Mammary epithelial cell (primary cell): ENCODE results near the gene GPR176.

Source experiments
- CTCF ChIP-seq, 2 donors: IDR thresholded peaks in 1 of 2; conservative IDR thresholded peaks in 1 of 2; 2 replicates each; pipeline ENCODE4 v1.5.1; 2011 to 2012; ENCODE audit warnings: inconsistent platforms in 2 of 2, low read length in 2 of 2, mild to moderate bottlenecking in 2 of 2, control low read depth in 1 of 2, low read depth in 1 of 2; ENCODE audit not compliant: insufficient read depth in 1 of 2; ENCODE audit errors: extremely low read depth in 1 of 2
- EZH2 ChIP-seq: IDR thresholded peaks from 2 replicates; pipeline ENCODE4 v1.6.1; 2012; ENCODE audit warnings: low read length, inconsistent platforms, borderline replicate concordance

- TF ChIP-seq CTCF (conservative IDR thresholded peaks at IDR 0.05 in 1 of 2, IDR thresholded peaks at IDR 0.05 in 1 of 2; ENCODE audit: extremely low read depth in 1 of 2, insufficient read depth in 1 of 2, low read depth in 1 of 2, low read length in 2 of 2) (no peak), EZH2 (no peak)
Measured at GRCh38 chr15:39942753-39943150, 22.7 kb upstream of the GPR176 start.
